ENCODE data around the gene CELF3. TPM values are rescaled to one million over a fixed set of nuclear protein-coding genes. Genes with fewer than 3 reads are reported as not detected.

Gene CELF3
- total and polyA plus RNA-seq, 9 of the 15 experiments (the other 6 are each of a cell fraction or from before 2014, with no cell fraction given): not detected

GRCh38 chr1:151714820-151715725 is 1.5 kb downstream of the CELF3 start (continued):
- TF ChIP-seq HMGN3 (IDR thresholded peaks at IDR 0.05; ENCODE audit: borderline replicate concordance, extremely low read depth, insufficient read length, low read depth, low read length): no peak
- TF ChIP-seq IFI16 (CRISPR knock-in tag; IDR thresholded peaks at IDR 0.05): no peak
- TF ChIP-seq RNF219 (CRISPR knock-in tag; IDR thresholded peaks at IDR 0.05): no peak
- TF ChIP-seq CUX1 (CRISPR knock-in tag; IDR thresholded peaks at IDR 0.05): no peak; the same call in 1 of the 2 replicates
- TF ChIP-seq KHSRP (IDR thresholded peaks at IDR 0.05): no peak
- TF ChIP-seq ZNF740 (CRISPR knock-in tag; IDR thresholded peaks at IDR 0.05): no peak
- no peak for TF ChIP-seq ZNF740 (tag; IDR thresholded peaks at IDR 0.05)
- peak; percentile 94 for TF ChIP-seq MTA2 (IDR thresholded peaks at IDR 0.05; ENCODE audit: low read depth)
- TF ChIP-seq CEBPZ (IDR thresholded peaks at IDR 0.05; ENCODE audit: borderline replicate concordance, low read depth, low read length): no peak
- no peak for TF ChIP-seq IRF1 (CRISPR knock-in tag; IDR thresholded peaks at IDR 0.05; ENCODE audit: borderline replicate concordance)
- TF ChIP-seq ZNF436 (CRISPR knock-in tag; IDR thresholded peaks at IDR 0.05): no peak
